OCI-LY3 (cell line): ENCODE data around the gene GRID2.

Experiments
- EZH2phosphoT487 ChIP-seq: fragments of 200-600 bp; shearing (Covaris generic); IDR thresholded peaks from 2 replicates; pipeline ENCODE4 v1.6.1; 2018; ENCODE audit warnings: antibody characterized with exemption, mixed run types, low read depth
- TF ChIP-seq, protein P1 (sequence below): fragments of 200-600, 300-600 bp; sonication (generic); IDR thresholded peaks from 2 replicates; pipeline ENCODE4 v1.5.1; 2014; ENCODE audit warnings: antibody characterized with exemption, low read length, low read depth

- TF ChIP-seq, protein P1, sequence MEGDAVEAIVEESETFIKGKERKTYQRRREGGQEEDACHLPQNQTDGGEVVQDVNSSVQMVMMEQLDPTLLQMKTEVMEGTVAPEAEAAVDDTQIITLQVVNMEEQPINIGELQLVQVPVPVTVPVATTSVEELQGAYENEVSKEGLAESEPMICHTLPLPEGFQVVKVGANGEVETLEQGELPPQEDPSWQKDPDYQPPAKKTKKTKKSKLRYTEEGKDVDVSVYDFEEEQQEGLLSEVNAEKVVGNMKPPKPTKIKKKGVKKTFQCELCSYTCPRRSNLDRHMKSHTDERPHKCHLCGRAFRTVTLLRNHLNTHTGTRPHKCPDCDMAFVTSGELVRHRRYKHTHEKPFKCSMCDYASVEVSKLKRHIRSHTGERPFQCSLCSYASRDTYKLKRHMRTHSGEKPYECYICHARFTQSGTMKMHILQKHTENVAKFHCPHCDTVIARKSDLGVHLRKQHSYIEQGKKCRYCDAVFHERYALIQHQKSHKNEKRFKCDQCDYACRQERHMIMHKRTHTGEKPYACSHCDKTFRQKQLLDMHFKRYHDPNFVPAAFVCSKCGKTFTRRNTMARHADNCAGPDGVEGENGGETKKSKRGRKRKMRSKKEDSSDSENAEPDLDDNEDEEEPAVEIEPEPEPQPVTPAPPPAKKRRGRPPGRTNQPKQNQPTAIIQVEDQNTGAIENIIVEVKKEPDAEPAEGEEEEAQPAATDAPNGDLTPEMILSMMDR, result no peak
- TF ChIP-seq EZH2phosphoT487, result no peak
Measured at GRCh38 chr4:93080316-93080715, 776.5 kb downstream of the GRID2 start.
